SHP77 treated with DMSO at 0.1 percent for 48 hours (cell line): ENCODE results near the gene CFAP57.

Experiments used
- DNase-seq: peaks from one replicate; lab custom pipeline; 2025; lab: John Stamatoyannopoulos, UW

Gene CFAP57

DNA sequence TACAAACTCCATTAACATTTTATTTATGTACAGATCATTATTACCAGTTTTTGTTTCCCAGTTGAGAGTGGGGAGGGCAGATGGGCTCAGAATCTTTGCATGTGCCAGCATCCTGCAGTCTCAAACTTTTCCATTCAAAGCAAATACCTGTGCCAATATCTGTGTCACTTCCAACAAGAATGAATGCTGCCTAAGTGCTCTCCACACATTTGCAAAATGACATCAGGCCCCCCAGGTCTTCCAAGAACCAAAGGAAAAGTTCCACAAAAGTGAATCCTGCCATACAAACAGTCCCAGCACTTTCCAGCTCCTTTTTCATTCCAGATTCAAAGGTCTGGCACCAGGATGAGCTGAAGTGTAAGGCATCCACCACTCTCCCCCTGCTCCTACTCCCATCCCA, 127.0 kb downstream of the CFAP57 start:
- no peak for DNase-seq

DNA sequence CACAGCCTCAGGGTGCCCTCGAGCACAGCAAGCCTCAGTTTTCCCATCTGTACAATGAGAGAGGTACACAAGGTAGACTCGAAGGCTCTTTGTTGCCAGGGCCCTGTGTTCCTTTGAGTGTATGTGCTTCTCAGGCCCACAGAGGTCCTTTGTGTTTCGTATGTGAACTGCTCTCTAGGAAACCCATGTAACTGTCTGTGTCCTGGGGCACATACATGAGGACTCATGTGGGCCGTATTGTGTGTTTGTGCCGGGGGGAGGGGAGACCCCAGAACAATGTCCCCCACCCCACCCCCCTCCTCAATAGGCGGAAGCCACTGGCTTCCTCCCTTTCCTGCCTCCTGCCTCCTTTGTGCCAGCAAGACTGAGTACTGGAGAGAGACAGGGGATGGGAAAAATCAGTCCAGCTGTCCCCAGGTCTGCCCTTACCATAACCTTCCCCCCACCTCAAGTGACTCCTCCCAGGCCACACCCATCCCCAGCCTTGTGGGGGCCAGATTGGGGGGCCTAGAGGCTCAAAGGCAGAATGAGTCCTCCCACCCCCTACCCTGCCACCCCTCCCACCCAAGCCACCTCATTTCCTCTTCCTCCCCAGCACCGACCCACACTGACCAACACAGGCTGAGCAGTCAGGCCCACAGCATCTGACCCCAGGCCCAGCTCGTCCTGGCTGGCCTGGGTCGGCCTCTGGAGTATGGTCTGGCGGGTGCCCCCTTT, 128.4 kb downstream of the CFAP57 start, which contains the start of gene TIE1:
TIE1 (plus strand) TSS at position 605 of the 717 bp plus-strand sequence; CDS start at position 695, 90 bp downstream.
- DNase-seq, result no peak

GRCh38 chr1:43302201-43302600, 130.1 kb downstream of the CFAP57 start:
- DNase-seq, result no peak

DNA sequence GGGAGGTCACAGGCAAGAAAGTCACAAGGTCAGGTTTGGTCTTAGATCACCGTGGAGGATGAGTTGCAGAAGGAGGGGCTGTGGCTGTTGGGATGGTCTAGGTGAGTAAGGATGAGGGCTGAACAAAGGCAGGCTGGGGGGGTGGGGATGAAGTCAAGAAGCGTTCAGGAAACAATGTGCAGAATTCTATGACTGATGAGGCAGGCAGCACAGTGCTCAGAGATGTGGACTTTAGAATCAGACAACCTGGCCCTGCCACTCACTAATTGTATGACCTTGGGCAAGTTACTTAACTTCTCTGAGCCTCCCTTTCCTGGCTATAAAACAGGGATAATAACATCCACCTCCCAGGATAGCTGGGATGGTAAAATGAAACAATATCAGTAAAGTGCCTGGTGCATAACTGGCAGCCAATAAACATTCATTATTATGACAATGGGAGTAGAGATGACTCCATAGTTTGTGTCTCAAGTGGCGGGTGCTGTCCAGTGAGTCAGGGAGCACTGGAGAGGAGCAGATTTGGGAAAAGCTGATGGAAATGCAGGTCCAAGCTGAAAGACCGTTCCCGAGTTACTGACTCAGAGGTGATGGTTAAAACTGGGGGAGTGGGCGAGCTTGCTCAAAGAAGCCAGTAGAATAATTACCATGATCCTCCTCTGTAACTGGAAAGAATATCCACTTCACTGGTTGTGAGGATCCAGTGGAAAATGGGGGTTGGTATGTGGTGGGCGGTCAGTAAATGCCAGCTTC, 130.8 kb downstream of the CFAP57 start:
- DNase-seq, result no peak

GRCh38 chr1:43303471-43304313, 131.6 kb downstream of the CFAP57 start:
- no peak for DNase-seq
